ENCODE results near the gene RBM17. TPM values are rescaled to one million over a fixed set of nuclear protein-coding genes. Genes with fewer than 3 reads are reported as not detected.
"Not testable (repeated sequence)": the region's sequence is repeated elsewhere in the genome, so short reads cannot be mapped to it uniquely, and the experiment has no call there.

Gene RBM17
- total and polyA plus RNA-seq, 9 donors = 56.2 to 94.4 (median 70.3) TPM

GRCh38 chr10:6141296-6142151, 52.7 kb downstream of the RBM17 start:
- Histone ChIP-seq H3K27me3 (no peaks in the 10 kb centered on the region), H3K36me3 (no peaks in the 10 kb centered on the region), H3K9me3 (no peaks in the 10 kb centered on the region), H3K4me3 (no peak overlapping the region), H3K27ac (no peak overlapping the region), H3K4me1 (ENCODE audit: insufficient read depth) (peaks cover 9% of the 10 kb centered on the region)
- no peak for TF ChIP-seq CTCF (IDR thresholded peaks at IDR 0.05)
- TF ChIP-seq EP300 (IDR thresholded peaks at IDR 0.05) = no peak
- TF ChIP-seq POLR2A (IDR thresholded peaks at IDR 0.05) = no peak
- WGBS, 3 donors = 53 to 66% (median 55%) methylated on average over 30 of the region's 30 CpGs
- no peak for DNase-seq
- intact Hi-C loops (cut with DNase I) = loop anchor here in 1 of 4 donors (10.0 kb wide), 1 partner anchor 63 kb away; the partner anchor contains the start of gene PFKFB3

GRCh38 chr10:6142186-6142585, 53.4 kb downstream of the RBM17 start:
- H3K27ac ChIP-seq; H3K27me3 ChIP-seq; DNase-seq; H3K4me1 ChIP-seq (ENCODE audit: insufficient read depth); H3K4me3 ChIP-seq; H3K9me3 ChIP-seq; H3K36me3 ChIP-seq: not testable (repeated sequence)
- intact Hi-C loops (cut with DNase I) = loop anchor here in 1 of 4 donors (10.0 kb wide), 1 partner anchor 63 kb away; the partner anchor contains the start of gene PFKFB3
- WGBS, 3 donors = 90 to 91% (median 90%) methylated on average over 7 of the region's 7 CpGs

DNA sequence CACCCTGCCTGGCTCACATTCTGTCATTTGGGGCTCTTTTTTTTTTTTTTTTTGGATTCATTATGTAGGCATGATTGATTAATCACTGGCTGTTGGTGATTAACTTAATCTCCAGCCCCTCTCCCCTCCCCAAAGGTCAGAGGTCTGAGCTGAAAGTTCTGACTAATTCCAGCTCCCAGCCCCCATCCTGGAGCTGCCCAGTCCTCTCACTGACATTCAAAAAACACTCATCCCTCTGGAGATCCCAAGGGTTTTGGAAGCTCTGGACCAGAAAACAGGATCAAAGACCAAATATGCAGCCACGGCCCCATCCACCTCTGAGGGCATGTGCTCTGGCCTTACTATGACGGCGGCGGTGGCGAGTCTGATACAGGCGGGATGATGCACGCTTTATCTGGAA, 53.8 kb downstream of the RBM17 start:
- intact Hi-C loops (cut with DNase I) = loop anchor here in 1 of 4 donors (10.0 kb wide), 1 partner anchor 62 kb away; the partner anchor contains the start of gene PFKFB3
- H3K9me3 ChIP-seq = no peaks in the 10 kb centered on the region
- 83 to 92% (median 86%) methylated on average over 7 of the region's 7 CpGs for WGBS, 3 donors
- no peak for DNase-seq
- H3K4me3 ChIP-seq = no peak overlapping the region
- H3K27ac ChIP-seq = no peak overlapping the region
- H3K4me1 ChIP-seq (ENCODE audit: insufficient read depth) = peaks cover 9% of the 10 kb centered on the region
- H3K36me3 ChIP-seq = no peaks in the 10 kb centered on the region
- H3K27me3 ChIP-seq = no peaks in the 10 kb centered on the region
- no peak for TF ChIP-seq CTCF (IDR thresholded peaks at IDR 0.05)
- TF ChIP-seq POLR2A (IDR thresholded peaks at IDR 0.05) = no peak
- TF ChIP-seq EP300 (IDR thresholded peaks at IDR 0.05) = no peak

GRCh38 chr10:6143181-6143580, 54.3 kb downstream of the RBM17 start:
- H3K9me3 ChIP-seq = no peaks in the 10 kb centered on the region
- H3K36me3 ChIP-seq = no peaks in the 10 kb centered on the region
- TF ChIP-seq CTCF (IDR thresholded peaks at IDR 0.05) (no peak), POLR2A (IDR thresholded peaks at IDR 0.05) (no peak), EP300 (IDR thresholded peaks at IDR 0.05) (no peak)
- intact Hi-C loops (cut with DNase I) = loop anchor here in 1 of 4 donors (10.0 kb wide), 1 partner anchor 62 kb away; the partner anchor contains the start of gene PFKFB3
- H3K27me3 ChIP-seq = no peaks in the 10 kb centered on the region
- H3K4me3 ChIP-seq = no peak overlapping the region
- WGBS, 3 donors = 86 to 90% (median 89%) methylated on average over 13 of the region's 13 CpGs
- DNase-seq = no peak
- H3K4me1 ChIP-seq (ENCODE audit: insufficient read depth) = peaks cover 9% of the 10 kb centered on the region
- no peak overlapping the region for H3K27ac ChIP-seq
